T-helper 1 cell treated with Interleukin-12 subunit alpha and Interleukin-12 subunit beta and Interleukin-4 antibody, amounts not matched to agents 30 ng/mL and 1 ng/mL, for 36 hours (primary cell): ENCODE results near the gene MORN2. TPM values are rescaled to one million over a fixed set of nuclear protein-coding genes. Genes with fewer than 3 reads are reported as not detected.

ENCODE experiments used
- intact Hi-C: fragments of 100-400 bp; cut with micrococcal nuclease; formaldehyde crosslinking; loops from one replicate; pipeline ENCODE4 v1.15.1; 2024
- total RNA-seq: library from RNA; stranded (reverse); gene quantifications from 2 replicates; pipeline ENCODE4 v1.2.3, GENCODE V29; 2022

The MORN2 gene
- total RNA-seq, 1 donor from 2014 or later: 1.7 TPM

- intact Hi-C loops: no loop called here
Observed at GRCh38 chr2:38889045-38889444, 13.3 kb downstream of the MORN2 start.

- intact Hi-C loops: no loop called here
Observed at GRCh38 chr2:38889575-38889974, 13.8 kb downstream of the MORN2 start, which contains the start of gene ARHGEF33. ARHGEF33 (plus strand) TSS chr2:38889875; CDS start chr2:38919448, 29,573 bp downstream.

GRCh38 chr2:38892819-38893218 lies 17.0 kb downstream of the MORN2 start:
- intact Hi-C loops: no loop called here

- intact Hi-C loops: no loop called here
Observed at GRCh38 chr2:38898256-38898655, 22.5 kb downstream of the MORN2 start.

- intact Hi-C loops: no loop called here
Observed at GRCh38 chr2:38900726-38901125, 24.9 kb downstream of the MORN2 start.

DNA sequence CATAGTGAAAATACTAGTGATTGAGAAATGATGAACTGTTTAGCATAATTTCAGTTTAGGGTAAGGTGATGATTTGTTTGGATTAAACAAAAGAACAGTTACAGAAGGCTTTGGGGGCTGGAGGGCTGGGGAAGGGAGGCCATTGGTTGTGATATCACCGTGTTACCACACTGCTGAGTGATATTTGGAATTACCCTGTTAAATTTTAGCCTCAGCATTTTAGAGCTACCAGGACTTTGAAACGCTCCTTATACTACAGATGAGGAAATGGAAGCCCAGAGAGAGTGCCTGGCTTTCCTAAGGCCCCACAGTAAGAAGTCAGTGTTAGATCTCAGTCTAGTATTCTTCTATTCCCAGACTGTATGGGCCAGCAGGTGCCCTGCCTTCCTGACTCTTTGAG lies 29.5 kb downstream of the MORN2 start:
- intact Hi-C loops: no loop called here

DNA sequence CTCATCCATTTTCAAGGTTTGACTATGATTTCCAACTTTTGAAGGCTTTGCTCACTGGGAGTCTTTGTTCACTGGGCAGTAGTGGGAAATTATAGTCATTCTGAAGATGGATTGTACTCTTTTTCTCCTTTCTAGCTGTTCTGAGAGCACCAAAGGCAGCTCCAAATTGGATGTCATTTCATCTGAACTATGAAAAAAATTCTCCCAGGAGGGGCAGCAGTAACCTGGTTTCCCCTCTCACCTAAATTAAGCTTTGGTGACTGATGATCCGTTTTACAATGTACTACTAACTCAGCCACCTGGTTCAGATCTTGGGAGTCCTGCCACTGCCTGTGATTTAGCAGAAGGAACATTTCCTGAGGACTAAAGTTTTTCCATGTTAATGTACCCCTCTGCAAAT lies 31.5 kb downstream of the MORN2 start:
- intact Hi-C loops: no loop called here

GRCh38 chr2:38907743-38908562 lies 32.2 kb downstream of the MORN2 start:
- intact Hi-C loops: no loop called here

DNA sequence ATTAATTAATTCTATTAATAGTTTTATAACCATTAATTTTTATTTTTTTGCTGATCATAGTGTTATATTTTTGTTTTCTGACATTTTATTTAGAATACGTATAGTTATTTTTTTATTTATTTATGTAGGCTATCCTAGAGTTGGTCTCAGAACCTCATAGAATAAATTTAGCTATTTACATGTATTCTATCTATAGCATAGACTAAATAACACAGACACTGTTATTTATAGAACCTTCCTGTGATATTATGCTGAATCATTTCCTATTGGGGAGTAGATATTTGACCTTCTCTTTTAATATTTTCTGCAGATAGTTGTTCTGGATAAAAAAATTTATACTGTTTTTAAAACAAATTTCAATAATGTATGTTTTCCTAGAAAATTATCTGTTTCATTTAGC lies 34.1 kb downstream of the MORN2 start:
- intact Hi-C loops: no loop called here

GRCh38 chr2:38911191-38911590 lies 35.4 kb downstream of the MORN2 start:
- intact Hi-C loops: no loop called here

GRCh38 chr2:38912619-38913018 lies 36.8 kb downstream of the MORN2 start:
- intact Hi-C loops: no loop called here

DNA sequence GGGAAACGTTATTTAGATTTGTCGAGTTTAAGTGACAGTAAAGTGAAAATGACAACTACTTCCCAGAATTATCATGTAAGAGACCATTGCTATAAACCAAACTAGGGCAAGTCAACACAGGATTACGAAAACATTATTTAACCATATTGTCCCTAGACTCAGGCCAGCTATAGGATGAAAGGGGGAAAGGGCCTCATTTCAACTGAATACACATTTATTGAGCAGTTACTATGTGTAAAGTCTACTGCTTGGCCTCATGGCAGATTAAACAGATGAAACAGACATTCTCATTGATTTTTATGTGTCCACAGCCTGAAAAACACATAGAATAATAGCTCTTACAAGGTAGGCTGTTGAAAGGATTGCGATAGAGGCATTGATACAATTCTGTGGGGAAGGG lies 46.6 kb downstream of the MORN2 start:
- intact Hi-C loops: no loop called here

- intact Hi-C loops: no loop called here
Observed at GRCh38 chr2:38922902-38923301, 47.1 kb downstream of the MORN2 start.

GRCh38 chr2:38925982-38926381 lies 50.2 kb downstream of the MORN2 start:
- intact Hi-C loops: no loop called here

- intact Hi-C loops: no loop called here
Observed at GRCh38 chr2:38930600-38930999, 54.8 kb downstream of the MORN2 start.

Other genes with a start within 250 kb of the MORN2 start
- 52.4 and 57.6 TPM in 2 replicates for gene GALM, start 209.9 kb upstream of the MORN2 start, total RNA-seq
- gene SRSF7, start 124.6 kb upstream of the MORN2 start, total RNA-seq: 257 and 272 TPM in 2 replicates
- gene GEMIN6, start 97.8 kb upstream of the MORN2 start, total RNA-seq: 15.7 and 18.3 TPM in 2 replicates
- 17.7 and 20.0 TPM in 2 replicates for gene DHX57, start within 50 bp of the MORN2 start, total RNA-seq
- gene ARHGEF33, start 13.9 kb downstream of the MORN2 start, total RNA-seq: 0.12 TPM in 1 of 2 replicates, not detected in the other
- gene SOS1, start 245.1 kb downstream of the MORN2 start, total RNA-seq: 264 and 283 TPM in 2 replicates